ENCODE results near the gene RUFY1.

DNA sequence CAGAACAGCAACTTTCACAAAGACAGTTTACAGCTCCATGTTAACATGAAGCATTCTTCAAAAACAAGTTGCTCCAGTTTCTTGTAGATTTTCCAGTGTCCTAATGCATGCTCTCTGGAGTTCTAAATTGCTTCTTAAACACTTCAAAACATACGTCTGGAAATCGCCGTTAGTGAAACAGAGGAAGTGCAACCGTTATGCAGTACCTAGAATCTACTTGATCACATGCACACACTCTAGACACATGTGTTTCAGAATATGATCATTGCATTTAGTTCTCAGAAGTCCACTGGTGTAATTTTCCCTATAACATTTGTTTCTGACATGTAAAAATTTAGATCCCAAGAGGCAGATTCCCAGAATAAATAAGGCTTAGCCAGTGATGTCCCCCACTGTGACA is 41.1 kb upstream of the RUFY1 start:
- TF ChIP-seq, protein P1, sequence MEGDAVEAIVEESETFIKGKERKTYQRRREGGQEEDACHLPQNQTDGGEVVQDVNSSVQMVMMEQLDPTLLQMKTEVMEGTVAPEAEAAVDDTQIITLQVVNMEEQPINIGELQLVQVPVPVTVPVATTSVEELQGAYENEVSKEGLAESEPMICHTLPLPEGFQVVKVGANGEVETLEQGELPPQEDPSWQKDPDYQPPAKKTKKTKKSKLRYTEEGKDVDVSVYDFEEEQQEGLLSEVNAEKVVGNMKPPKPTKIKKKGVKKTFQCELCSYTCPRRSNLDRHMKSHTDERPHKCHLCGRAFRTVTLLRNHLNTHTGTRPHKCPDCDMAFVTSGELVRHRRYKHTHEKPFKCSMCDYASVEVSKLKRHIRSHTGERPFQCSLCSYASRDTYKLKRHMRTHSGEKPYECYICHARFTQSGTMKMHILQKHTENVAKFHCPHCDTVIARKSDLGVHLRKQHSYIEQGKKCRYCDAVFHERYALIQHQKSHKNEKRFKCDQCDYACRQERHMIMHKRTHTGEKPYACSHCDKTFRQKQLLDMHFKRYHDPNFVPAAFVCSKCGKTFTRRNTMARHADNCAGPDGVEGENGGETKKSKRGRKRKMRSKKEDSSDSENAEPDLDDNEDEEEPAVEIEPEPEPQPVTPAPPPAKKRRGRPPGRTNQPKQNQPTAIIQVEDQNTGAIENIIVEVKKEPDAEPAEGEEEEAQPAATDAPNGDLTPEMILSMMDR (conservative IDR thresholded peaks at IDR 0.05; ENCODE audit: low read depth, low read length), result no peak
- no peak for TF ChIP-seq EZH2 (IDR thresholded peaks at IDR 0.05; ENCODE audit: borderline replicate concordance, low read depth, low read length, poor library complexity, severe bottlenecking)

All from A673 (cell line).